ENCODE results near the gene ALDOB. TPM values are rescaled to one million over a fixed set of nuclear protein-coding genes. Genes with fewer than 3 reads are reported as not detected.

Gene ALDOB
- total RNA-seq, 2 donors from 2014 or later = 0.29 TPM; not detected in 1

DNA sequence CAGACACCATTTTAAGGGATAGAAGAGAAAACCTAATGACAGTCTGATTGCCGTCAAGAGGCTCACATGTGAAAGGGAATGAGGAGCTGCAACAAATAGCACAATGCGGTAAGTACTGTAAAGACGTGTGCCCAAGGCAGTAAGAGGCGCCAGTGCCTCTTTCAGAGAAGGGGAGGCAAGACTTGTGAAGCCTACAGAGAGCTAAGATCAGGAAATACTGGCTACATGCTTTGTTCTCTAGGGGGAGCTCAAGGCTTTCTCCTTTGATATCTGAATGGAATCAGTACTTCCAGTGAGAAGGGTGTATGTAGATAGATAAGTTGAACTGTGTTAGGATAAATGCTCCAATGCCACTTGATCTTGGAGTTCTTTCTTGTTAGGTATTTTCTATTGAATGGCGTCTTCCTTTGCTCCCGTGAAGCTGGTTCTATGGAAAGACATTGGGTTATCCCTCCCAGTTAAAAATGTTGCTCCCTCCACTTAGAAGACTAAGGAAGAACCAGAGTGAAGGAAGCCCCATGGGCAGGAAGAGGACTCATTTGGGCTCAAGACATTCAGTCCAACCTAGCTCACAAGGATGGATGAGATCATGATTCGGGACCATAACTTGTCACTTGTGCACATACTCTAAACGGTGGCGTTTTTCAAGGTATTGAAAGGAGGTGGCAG is 23.5 kb upstream of the ALDOB start:
- no peaks in the 10 kb centered on the region for H3K27me3 ChIP-seq (ENCODE audit: control insufficient read depth, insufficient read depth, low read length, poor library complexity, severe bottlenecking)
- DNase-seq = peak; percentile 81
- no peak overlapping the region for H3K4me3 Mint-ChIP-seq
- H3K4me1 ChIP-seq (ENCODE audit: control insufficient read depth, insufficient read depth, low read length) = peaks cover 3% of the 10 kb centered on the region
- H3K9ac ChIP-seq (ENCODE audit: extremely low read depth, low read length, poor library complexity, severe bottlenecking) = no peak overlapping the region
- H3K9me3 ChIP-seq (ENCODE audit: control insufficient read depth, low read length) = no peaks in the 10 kb centered on the region
- H3K27me3 Mint-ChIP-seq (ENCODE audit: insufficient read depth) = no peaks in the 10 kb centered on the region
- 36 to 46% methylated on average over 6 to 9 of the region's 9 CpGs for WGBS, 2 experiments (ENCODE audit: insufficient coverage in 1 of 2, insufficient read length in 1 of 2)
- peaks cover 3% of the 10 kb centered on the region for H3K9me3 Mint-ChIP-seq
- H3K36me3 ChIP-seq (ENCODE audit: control insufficient read depth, insufficient read depth, low read length) = no peaks in the 10 kb centered on the region
- H3K27ac Mint-ChIP-seq = no peak overlapping the region
- peaks cover 30% of the 10 kb centered on the region for H3K4me1 Mint-ChIP-seq
- TF ChIP-seq, protein P1, sequence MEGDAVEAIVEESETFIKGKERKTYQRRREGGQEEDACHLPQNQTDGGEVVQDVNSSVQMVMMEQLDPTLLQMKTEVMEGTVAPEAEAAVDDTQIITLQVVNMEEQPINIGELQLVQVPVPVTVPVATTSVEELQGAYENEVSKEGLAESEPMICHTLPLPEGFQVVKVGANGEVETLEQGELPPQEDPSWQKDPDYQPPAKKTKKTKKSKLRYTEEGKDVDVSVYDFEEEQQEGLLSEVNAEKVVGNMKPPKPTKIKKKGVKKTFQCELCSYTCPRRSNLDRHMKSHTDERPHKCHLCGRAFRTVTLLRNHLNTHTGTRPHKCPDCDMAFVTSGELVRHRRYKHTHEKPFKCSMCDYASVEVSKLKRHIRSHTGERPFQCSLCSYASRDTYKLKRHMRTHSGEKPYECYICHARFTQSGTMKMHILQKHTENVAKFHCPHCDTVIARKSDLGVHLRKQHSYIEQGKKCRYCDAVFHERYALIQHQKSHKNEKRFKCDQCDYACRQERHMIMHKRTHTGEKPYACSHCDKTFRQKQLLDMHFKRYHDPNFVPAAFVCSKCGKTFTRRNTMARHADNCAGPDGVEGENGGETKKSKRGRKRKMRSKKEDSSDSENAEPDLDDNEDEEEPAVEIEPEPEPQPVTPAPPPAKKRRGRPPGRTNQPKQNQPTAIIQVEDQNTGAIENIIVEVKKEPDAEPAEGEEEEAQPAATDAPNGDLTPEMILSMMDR (conservative IDR thresholded peaks at IDR 0.05) = peak; percentile 81
- no peak overlapping the region for H3K4me3 ChIP-seq (ENCODE audit: low read length)
- no peak overlapping the region for H3K27ac ChIP-seq (ENCODE audit: low read depth, low read length)
- H3K36me3 Mint-ChIP-seq (ENCODE audit: low read depth) = peaks cover 2% of the 10 kb centered on the region

DNA sequence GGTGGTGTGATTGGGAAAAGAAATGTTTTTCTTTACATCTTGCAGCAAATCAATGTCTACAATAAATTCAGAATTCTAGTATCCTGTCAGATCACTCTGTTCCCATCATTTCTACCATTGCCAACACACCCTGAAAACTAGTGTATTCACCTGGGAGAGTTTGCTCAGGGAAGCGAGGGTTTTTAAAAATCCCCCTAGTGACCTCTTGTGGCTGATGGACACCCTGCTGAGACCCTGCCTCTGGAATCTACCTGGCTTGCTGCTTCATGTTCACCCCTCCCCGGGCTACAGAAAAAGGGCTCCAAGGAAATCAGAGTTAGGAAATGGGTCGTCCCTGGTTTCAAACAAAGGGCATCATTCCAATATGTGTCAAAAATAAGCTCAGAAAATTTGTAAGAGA is 21.4 kb upstream of the ALDOB start:
- peaks cover 19% of the 10 kb centered on the region for H3K9me3 Mint-ChIP-seq
- Histone ChIP-seq H3K36me3 (ENCODE audit: control insufficient read depth, insufficient read depth, low read length) (no peaks in the 10 kb centered on the region), H3K4me3 (ENCODE audit: low read length) (no peak overlapping the region), H3K27me3 (ENCODE audit: control insufficient read depth, insufficient read depth, low read length, poor library complexity, severe bottlenecking) (no peaks in the 10 kb centered on the region), H3K4me1 (ENCODE audit: control insufficient read depth, insufficient read depth, low read length) (peaks cover under 1% of the 10 kb centered on the region), H3K27ac (ENCODE audit: low read depth, low read length) (no peak overlapping the region), H3K9me3 (ENCODE audit: control insufficient read depth, low read length) (peaks cover 9% of the 10 kb centered on the region), H3K9ac (ENCODE audit: extremely low read depth, low read length, poor library complexity, severe bottlenecking) (no peak overlapping the region)
- TF ChIP-seq, protein P1 (conservative IDR thresholded peaks at IDR 0.05) = peak; percentile 61
- peaks cover 17% of the 10 kb centered on the region for H3K4me1 Mint-ChIP-seq
- DNase-seq = peak; percentile 77
- no peaks in the 10 kb centered on the region for H3K27me3 Mint-ChIP-seq (ENCODE audit: insufficient read depth)
- H3K27ac Mint-ChIP-seq = no peak overlapping the region
- WGBS, 2 experiments (ENCODE audit: insufficient coverage in 1 of 2, insufficient read length in 1 of 2) = 34% methylated on average over 3 of the region's 3 CpGs; no CpG with 5 or more reads in 1 of the 2 experiments
- no peak overlapping the region for H3K4me3 Mint-ChIP-seq
- peaks cover 2% of the 10 kb centered on the region for H3K36me3 Mint-ChIP-seq (ENCODE audit: low read depth)

DNA sequence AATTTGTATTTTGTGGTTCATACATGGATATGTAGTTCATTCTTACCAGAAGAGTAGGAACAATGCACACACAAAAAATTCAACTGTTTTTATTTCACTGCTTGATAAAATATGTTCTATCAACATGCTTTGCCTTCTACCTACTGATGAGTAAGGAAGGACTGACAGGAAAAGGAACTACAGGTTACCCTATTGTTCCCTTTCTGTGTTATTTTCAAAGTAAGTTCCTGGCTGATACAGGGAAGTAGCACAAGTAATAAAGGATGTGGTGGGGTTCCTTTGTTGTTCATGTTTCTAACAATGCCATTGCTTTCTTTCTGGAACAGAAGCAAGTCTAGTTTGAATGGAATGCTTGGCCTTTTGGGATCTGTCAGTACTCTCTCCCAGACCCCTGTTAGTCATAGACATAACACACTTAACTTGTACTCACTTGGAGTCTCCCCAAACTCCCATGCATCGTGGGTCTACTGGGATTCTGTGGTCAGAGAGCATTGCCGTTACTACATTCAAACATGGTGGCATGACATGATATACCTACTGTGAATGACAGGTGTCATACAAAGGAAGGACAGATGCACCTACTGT is 20.2 kb upstream of the ALDOB start:
- H3K9ac ChIP-seq (ENCODE audit: extremely low read depth, low read length, poor library complexity, severe bottlenecking) = no peak overlapping the region
- H3K9me3 ChIP-seq (ENCODE audit: control insufficient read depth, low read length) = peaks cover 9% of the 10 kb centered on the region
- Mint-ChIP-seq H3K4me1 (peaks cover 7% of the 10 kb centered on the region), H3K27me3 (ENCODE audit: insufficient read depth) (no peaks in the 10 kb centered on the region), H3K27ac (no peak overlapping the region), H3K9me3 (peaks cover 24% of the 10 kb centered on the region), H3K36me3 (ENCODE audit: low read depth) (peaks cover 2% of the 10 kb centered on the region), H3K4me3 (no peak overlapping the region)
- H3K27me3 ChIP-seq (ENCODE audit: control insufficient read depth, insufficient read depth, low read length, poor library complexity, severe bottlenecking) = no peaks in the 10 kb centered on the region
- WGBS, 2 experiments (ENCODE audit: insufficient coverage in 1 of 2, insufficient read length in 1 of 2) = 90 to 91% methylated on average over 2 of the region's 2 CpGs
- TF ChIP-seq, protein P1 (conservative IDR thresholded peaks at IDR 0.05) = no peak
- no peak for DNase-seq
- no peak overlapping the region for H3K4me3 ChIP-seq (ENCODE audit: low read length)
- no peaks in the 10 kb centered on the region for H3K4me1 ChIP-seq (ENCODE audit: control insufficient read depth, insufficient read depth, low read length)
- H3K27ac ChIP-seq (ENCODE audit: low read depth, low read length) = no peak overlapping the region
- H3K36me3 ChIP-seq (ENCODE audit: control insufficient read depth, insufficient read depth, low read length) = no peaks in the 10 kb centered on the region

All from endodermal cell (in vitro differentiated cells).